Heart left ventricle (tissue), 16 donors: ENCODE data around the gene PREX1. TPM values are rescaled to one million over a fixed set of nuclear protein-coding genes. Genes with fewer than 3 reads are reported as not detected.

Source experiments
- ATAC-seq, 4 donors: fragments of 200-7000 bp; cut with Tn5 transposase; one replicate each; pipeline ENCODE4 v1.9.1; 2020 to 2022; ENCODE audit warnings: moderate library complexity in 4 of 4, mild to moderate bottlenecking in 3 of 4, moderate number of reproducible peaks in 1 of 4
- DNase-seq, 5 donors: peaks; one replicate each; pipeline ENCODE4 v3.0.0-alpha.2; 2020
- H3K27ac ChIP-seq, 12 donors: fragments of 200-600 bp; sonication (generic) in 4 of 12; one replicate each; pipeline versions ENCODE4 v1.5.0 to v1.8.0; 2016 to 2022; ENCODE audit warnings: mild to moderate bottlenecking in 2 of 12
- H3K27me3 ChIP-seq, 9 donors: fragments of 200-600 bp; sonication (generic) in 2 of 9; one replicate each; pipeline versions ENCODE4 v1.5.1 to v1.8.0; 2016 to 2022; ENCODE audit warnings: mild to moderate bottlenecking in 3 of 9
- H3K36me3 ChIP-seq, 9 donors: fragments of 200-600 bp; sonication (generic) in 2 of 9; one replicate each; pipeline versions ENCODE4 v1.5.0 to v1.8.0; 2018 to 2022; ENCODE audit warnings: mild to moderate bottlenecking in 2 of 9
- H3K4me1 ChIP-seq, 12 donors: fragments of 200-600 bp; sonication (generic) in 4 of 12; one replicate each; pipeline versions ENCODE4 v1.5.0 to v1.8.0; 2016 to 2022; ENCODE audit warnings: mild to moderate bottlenecking in 3 of 12
- H3K4me3 ChIP-seq, 12 donors: fragments of 200-600 bp; sonication (generic) in 4 of 12; one replicate each; pipeline versions ENCODE4 v1.5.0 to v1.8.0; 2017 to 2022; ENCODE audit warnings: mild to moderate bottlenecking in 9 of 12, moderate library complexity in 4 of 12
- H3K9me3 ChIP-seq, 12 donors: fragments of 200-600 bp; sonication (generic) in 4 of 12; one replicate each; pipeline versions ENCODE4 v1.5.0 to v1.8.0; 2016 to 2022; ENCODE audit warnings: mild to moderate bottlenecking in 1 of 12
- CTCF ChIP-seq, 12 donors: fragments of 200-600 bp; sonication (generic) in 4 of 12; IDR thresholded peaks; one replicate each; pipeline versions ENCODE4 v1.5.0 to v1.8.0; 2018 to 2022; ENCODE audit warnings: antibody characterized with exemption in 12 of 12, mild to moderate bottlenecking in 5 of 12
- POLR2A ChIP-seq, 2 donors: fragments of 450-650 bp; IDR thresholded peaks; one replicate each; pipeline ENCODE4 v1.6.1; 2017; ENCODE audit warnings: antibody characterized with exemption in 2 of 2, mild to moderate bottlenecking in 2 of 2, moderate library complexity in 2 of 2
- WGBS, 4 donors: extraction: QIAGEN DNeasy Blood & Tissue Kit in 2 of 4; methylation state at CpG; one replicate each; pipeline versions ENCODE4 v1.1.5 to v1.1.7; 2013 to 2018; 5-methylcytosine and 5-hydroxymethylcytosine counted together
- intact Hi-C, 10 donors: fragments of 100-400 bp; cut with DNase I; formaldehyde crosslinking; loops; one replicate each; pipeline versions ENCODE4 v1.11.1 to v1.14.2; 2022
- polyA plus RNA-seq, 2 donors: library from polyadenylated mRNA; stranded (reverse); fragments of 200-250 nt; gene quantifications; one replicate each; pipeline ENCODE4 v1.2.3, GENCODE V29; 2013
- total RNA-seq, 9 donors: library from RNA; depleted of rRNA in 2 of 9; stranded (reverse); fragments of >200 nt in 2 of 9; fragmentation: NEBNext Ultra II Directional in 3 of 9; extraction: Animal tissue kit (Norgen Biotek cat#: 25700) in 3 of 9; gene quantifications; one replicate each; pipeline versions ENCODE4 v1.1.0 to v1.2.4, GENCODE V29; 2016 to 2023
- donor health status: ischemic (EF 13 %, LVEDD 7.1; RV severe dilation, severe dysfunction).
- donor health status: healthy with polysubstance abuse.
- donor health status: DM: no; HTN: yes; CAD: no.
- donor health status: DM: no; HTN: no; CAD: no.
- donor health status: ischemic (EF 25% LVEDD 6.9; RV normal size, moderate dysfunction).
- donor health status: ischemic (EF 25% LVEDD 5.7; RV mildly dilated, moderate dysfunction).
- donor health status: healthy.
- donor health status: DM: yes; HTN: yes; CAD: no.
- donor health status: ischemic (EF 35%, LVEDD 5.7; RV mildly dilated, moderate dysfunction).
- donor health status: nonischemic (EF 11% LVEDD 7.7; RV severe dilation, severe dysfunction).
- donor health status: DM: yes; HTN: yes; CAD: no.
- donor health status: PGD.
- donor health status: ischemic (EF 29% LVEDD 5.4; RV normal size, mild dysfunction).
- donor health status: nonischemic (EF 23%, LVEDD 6.1; RV moderate dilation, normal function).

PREX1 gene
- total and polyA plus RNA-seq, 11 donors: 7.2 to 41.5 (median 11.9) TPM

GRCh38 chr20:48615871-48616270 lies 211.9 kb downstream of the PREX1 start:
- H3K36me3 ChIP-seq: no peaks in the 10 kb centered on the region
- DNase-seq (no peak), ATAC-seq (no peak)
- TF ChIP-seq POLR2A (IDR thresholded peaks at IDR 0.05): no peak
- no peak for TF ChIP-seq CTCF (IDR thresholded peaks at IDR 0.05)
- no peak overlapping the region for H3K4me3 ChIP-seq
- H3K4me1 ChIP-seq: peaks cover 0 to 14% (median 9%) of the 10 kb centered on the region in 12 donors
- H3K27me3 ChIP-seq: peaks cover 0 to 6% (median 0%) of the 10 kb centered on the region in 9 donors
- intact Hi-C loops: loop anchor here in 3 of 10 donors (5.0 to 10.0 kb wide), 3 partner anchors 189 to 1861 kb away; no protein-coding TSS in a partner anchor
- H3K27ac ChIP-seq: no peak overlapping the region
- 78 to 93% (median 80%) methylated on average over 3 of the region's 3 CpGs for WGBS, 4 donors
- no peaks in the 10 kb centered on the region for H3K9me3 ChIP-seq

DNA sequence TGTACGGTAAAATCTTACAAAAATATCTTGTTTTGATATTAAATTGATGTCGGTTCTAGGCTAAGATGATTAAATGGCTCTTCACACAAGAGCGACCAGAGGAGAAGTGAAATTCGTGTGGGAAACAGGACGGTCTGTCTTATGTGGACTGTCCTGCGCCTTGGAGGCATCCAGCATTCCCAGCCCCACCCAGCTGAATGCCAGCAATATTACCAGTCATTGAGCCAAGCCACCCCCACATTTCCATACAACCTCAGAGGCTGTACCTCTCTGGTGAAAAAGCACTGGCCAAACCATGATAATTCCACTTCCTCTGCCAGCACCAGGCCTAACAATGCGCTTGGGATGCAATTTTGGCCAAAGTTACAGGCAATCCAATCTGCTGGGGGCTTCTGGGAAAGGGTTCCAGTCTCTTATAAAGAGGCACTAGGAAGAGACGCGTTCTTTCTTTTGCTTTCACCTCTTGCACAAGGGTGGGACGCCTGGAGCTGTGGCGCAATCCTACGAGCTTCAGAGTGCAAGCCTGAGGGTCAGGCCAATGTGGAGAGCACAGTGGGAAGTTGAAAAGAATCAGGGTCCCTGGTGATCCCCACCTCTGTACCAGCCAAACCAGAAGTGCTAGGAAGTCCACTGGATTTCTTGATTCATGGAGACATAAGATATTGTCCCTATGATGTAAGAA lies 213.1 kb downstream of the PREX1 start:
- ATAC-seq: no peak
- Histone ChIP-seq H3K4me1 (peaks cover 0 to 3% (median under 1%) of the 10 kb centered on the region in 12 donors), H3K36me3 (no peaks in the 10 kb centered on the region), H3K4me3 (no peak overlapping the region), H3K9me3 (no peaks in the 10 kb centered on the region), H3K27ac (no peak overlapping the region), H3K27me3 (peaks cover 0 to 6% (median 0%) of the 10 kb centered on the region in 9 donors)
- DNase-seq: no peak
- intact Hi-C loops: loop anchor here in 3 of 10 donors (5.0 to 10.0 kb wide), 3 partner anchors 187 to 1860 kb away; no protein-coding TSS in a partner anchor
- 89 to 93% (median 91%) methylated on average over 12 of the region's 12 CpGs for WGBS, 4 donors
- TF ChIP-seq CTCF (IDR thresholded peaks at IDR 0.05) (no peak), POLR2A (IDR thresholded peaks at IDR 0.05) (no peak)

DNA sequence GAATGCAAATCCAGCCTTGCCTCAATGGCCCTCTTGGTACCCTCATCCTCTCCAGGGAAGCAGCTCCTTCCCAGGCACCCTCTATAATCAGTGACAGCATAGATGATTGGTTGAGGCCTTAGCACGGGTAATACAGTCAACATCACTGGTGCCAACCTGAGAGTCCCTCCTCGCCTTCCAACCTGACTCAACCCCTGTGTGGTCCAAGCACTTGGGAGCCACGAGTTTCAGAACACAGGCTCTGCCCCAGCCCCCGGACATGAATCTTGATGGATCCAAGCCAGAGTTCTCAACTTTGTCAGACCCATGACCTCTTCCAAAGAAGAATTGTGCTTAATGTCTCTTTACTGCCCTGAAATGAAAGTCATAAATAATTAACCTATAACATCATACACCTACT lies 213.9 kb downstream of the PREX1 start:
- H3K27me3 ChIP-seq: peaks cover 0 to 6% (median 0%) of the 10 kb centered on the region in 9 donors
- no peaks in the 10 kb centered on the region for H3K36me3 ChIP-seq
- TF ChIP-seq CTCF (IDR thresholded peaks at IDR 0.05) (no peak), POLR2A (IDR thresholded peaks at IDR 0.05) (no peak)
- DNase-seq (no peak), ATAC-seq (no peak)
- H3K9me3 ChIP-seq: no peaks in the 10 kb centered on the region
- intact Hi-C loops: loop anchor here in 1 of 10 donors (10.0 kb wide), 1 partner anchor 1859 kb away; no protein-coding TSS in a partner anchor
- no peak overlapping the region for H3K27ac ChIP-seq
- WGBS, 4 donors: 64 to 71% (median 70%) methylated on average over 3 to 4 of the region's 4 CpGs
- H3K4me3 ChIP-seq: no peak overlapping the region
- H3K4me1 ChIP-seq: no peaks in the 10 kb centered on the region

- DNase-seq (peak in 1 of 5 donors; percentile 1), ATAC-seq (no peak)
- no peaks in the 10 kb centered on the region for H3K9me3 ChIP-seq
- H3K27ac ChIP-seq: no peak overlapping the region
- TF ChIP-seq CTCF (IDR thresholded peaks at IDR 0.05): no peak
- TF ChIP-seq POLR2A (IDR thresholded peaks at IDR 0.05): no peak
- intact Hi-C loops: loop anchor here in 1 of 10 donors (10.0 kb wide), 1 partner anchor 1858 kb away; no protein-coding TSS in a partner anchor
- H3K36me3 ChIP-seq: no peaks in the 10 kb centered on the region
- peaks cover 0 to 6% (median 0%) of the 10 kb centered on the region in 9 donors for H3K27me3 ChIP-seq
- WGBS, 4 donors: 66 to 83% (median 68%) methylated on average over 6 of the region's 6 CpGs
- H3K4me3 ChIP-seq: no peak overlapping the region
- H3K4me1 ChIP-seq: no peaks in the 10 kb centered on the region
These were observed 215.5 kb downstream of the PREX1 start for GRCh38 chr20:48612335-48612734.
